PC-9 (cell line): ENCODE data around the gene FBN1. TPM values are rescaled to one million over a fixed set of nuclear protein-coding genes. Genes with fewer than 3 reads are reported as not detected.

Experiments used
- BruUV-seq: library from RNA; stranded (reverse); fragments of 400-500 nt; replicated peaks from 2 replicates; lab custom pipeline; 2021; lab: Mats Ljungman, UMichigan
- CTCF ChIA-PET: fragments of 300-600 bp; sonication (Branson Sonifier 250); formaldehyde crosslinking; loops from one replicate; lab custom pipeline; 2022; ENCODE audit warnings: antibody characterized with exemption; lab: Charles Lee
- POLR2A ChIA-PET: fragments of 300-600 bp; sonication (Branson Sonifier 250); formaldehyde crosslinking; loops from one replicate; lab custom pipeline; 2022; ENCODE audit warnings: antibody characterized with exemption; ENCODE audit not compliant: unreplicated experiment; lab: Charles Lee
- DNase-seq, 2 experiments: peaks; one replicate each; pipeline versions ENCODE4 v3.0.0 to v3.0.0-alpha.2; 2015 to 2022; ENCODE audit warnings: mixed read lengths in 1 of 2
- H2AFZ ChIP-seq: fragments of 200-600 bp; sonication (generic); 2 replicates; pipeline ENCODE4 v1.8.1; 2017; ENCODE audit warnings: antibody characterized with exemption
- H3F3A ChIP-seq: fragments of 200-600 bp; sonication (generic); 2 replicates; pipeline ENCODE4 v1.8.1; 2017; ENCODE audit warnings: antibody characterized with exemption, mild to moderate bottlenecking, low read depth; ENCODE audit not compliant: insufficient read depth
- H3K27ac ChIP-seq: fragments of 200-600 bp; sonication (generic); 2 replicates; pipeline ENCODE4 v1.6.1; 2016; ENCODE audit warnings: mixed run types
- H3K27me3 ChIP-seq: fragments of 200-600 bp; sonication (generic); 2 replicates; pipeline ENCODE4 v1.6.1; 2016; ENCODE audit warnings: low read depth, mixed run types; ENCODE audit not compliant: insufficient read depth
- H3K36me3 ChIP-seq: fragments of 200-600 bp; sonication (generic); 2 replicates; pipeline ENCODE4 v1.6.1; 2016; ENCODE audit warnings: low read depth, mixed run types
- H3K4me1 ChIP-seq: fragments of 200-600 bp; sonication (generic); replicated peaks from 2 replicates; pipeline ENCODE4 v1.6.1; 2016; ENCODE audit warnings: mixed run types; ENCODE audit not compliant: insufficient read depth
- H3K4me2 ChIP-seq: fragments of 200-600 bp; sonication (generic); 2 replicates; pipeline ENCODE4 v1.6.1; 2017; ENCODE audit warnings: mixed run types
- H3K4me3 ChIP-seq: fragments of 200-600 bp; sonication (generic); 2 replicates; pipeline ENCODE4 v1.6.1; 2016; ENCODE audit warnings: mixed run types
- H3K79me2 ChIP-seq: fragments of 200-600 bp; sonication (generic); 2 replicates; pipeline ENCODE4 v1.6.1; 2017; ENCODE audit warnings: low read depth, mixed run types
- H3K9me2 ChIP-seq: fragments of 200-600 bp; sonication (generic); 2 replicates; pipeline ENCODE4 v1.8.1; 2017; ENCODE audit warnings: mild to moderate bottlenecking; ENCODE audit not compliant: insufficient read depth
- H3K9me3 ChIP-seq: fragments of 200-600 bp; sonication (generic); 2 replicates; pipeline ENCODE4 v1.8.1; 2016; ENCODE audit warnings: low read depth; ENCODE audit not compliant: insufficient read depth
- H4K20me1 ChIP-seq: fragments of 200-600 bp; sonication (generic); 2 replicates; pipeline ENCODE4 v1.8.1; 2017; ENCODE audit not compliant: insufficient read depth
- EZH2 ChIP-seq: fragments of 200-600 bp; sonication (generic); IDR thresholded peaks from 2 replicates; pipeline ENCODE4 v1.8.0; 2017; ENCODE audit warnings: antibody characterized with exemption, low read depth
- intact Hi-C: fragments of 100-400 bp; cut with micrococcal nuclease; formaldehyde crosslinking; loops from one replicate; pipeline ENCODE4 v1.10.0; 2022; ENCODE audit not compliant: unreplicated experiment
- total RNA-seq: library from RNA; stranded (reverse); gene quantifications from 2 replicates; pipeline ENCODE4 v1.2.3, GENCODE V29; 2021
- TF ChIP-seq, protein P1 (sequence below): fragments of 200-600 bp; sonication (generic); conservative IDR thresholded peaks from 2 replicates; pipeline ENCODE4 v1.6.1; 2017; ENCODE audit warnings: mixed run types, antibody characterized with exemption, mild to moderate bottlenecking, moderate library complexity

Gene FBN1
- total RNA-seq, 1 experiment from 2014 or later: 1.3 TPM

- CTCF ChIA-PET: no interaction called here
Observed at GRCh38 chr15:48374472-48374871, 271.0 kb downstream of the FBN1 start.

DNA sequence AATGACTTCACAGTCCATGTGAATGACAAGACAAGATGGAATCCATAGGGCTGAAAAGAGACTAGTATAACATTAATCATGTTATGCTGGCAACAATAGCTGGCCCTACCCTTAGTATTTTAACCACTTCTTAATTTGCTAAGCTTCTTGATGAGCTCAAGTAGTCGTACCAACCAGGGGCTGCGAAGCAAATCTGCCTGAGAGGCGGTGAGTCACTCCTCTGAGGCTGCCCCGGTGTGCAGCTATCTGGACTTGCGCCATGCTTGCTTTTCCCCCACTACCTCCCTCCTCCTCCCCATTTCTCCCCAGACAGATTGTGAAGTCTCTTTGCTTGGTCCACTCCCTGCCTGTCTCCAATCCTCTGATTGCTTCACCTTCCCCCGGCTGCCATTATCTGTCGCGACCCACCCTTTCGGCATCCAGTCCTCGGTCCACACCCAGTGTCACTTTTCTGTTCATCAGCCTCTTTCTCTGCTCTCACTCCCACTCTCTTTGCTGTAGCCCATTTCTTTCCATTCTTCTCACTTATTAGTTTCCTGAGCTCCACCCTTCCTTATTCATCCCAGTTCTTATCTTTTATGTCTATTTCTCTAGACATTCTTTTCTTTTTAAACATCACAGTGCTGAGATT is 271.6 kb downstream of the FBN1 start:
- Histone ChIP-seq H3K36me3 (no peaks in the 10 kb centered on the region), H3K79me2 (no peaks in the 10 kb centered on the region), H3K4me3 (no peak overlapping the region), H2AFZ (peak overlapping the region; percentile 16; the same call in 1 of the 2 replicates), H3K9me3 (no peaks in the 10 kb centered on the region), H3K27me3 (no peaks in the 10 kb centered on the region), H3F3A (no peaks in the 10 kb centered on the region; the same call in 1 of the 2 replicates), H3K27ac (no peak overlapping the region), H3K9me2 (no peaks in the 10 kb centered on the region), H3K4me1 (peaks cover 14% of the 10 kb centered on the region; the same call in 1 of the 2 replicates), H3K4me2 (peak overlapping the region; percentile 42), H4K20me1 (no peaks in the 10 kb centered on the region)
- BruUV-seq: no TSS peak
- ChIA-PET CTCF (interaction anchor here (0.6 kb wide), 1 partner anchor 19 kb away, joined by 5 read pairs; no protein-coding TSS in a partner anchor), POLR2A (interaction anchor here (0.6 to 0.7 kb wide), 3 partner anchors 11 to 671 kb away, joined by 3 to 6 read pairs (median 4); no protein-coding TSS in a partner anchor)
- peak in 1 of 2 experiments; percentile 59 for DNase-seq
- TF ChIP-seq EZH2: no peak
- TF ChIP-seq, protein P1, sequence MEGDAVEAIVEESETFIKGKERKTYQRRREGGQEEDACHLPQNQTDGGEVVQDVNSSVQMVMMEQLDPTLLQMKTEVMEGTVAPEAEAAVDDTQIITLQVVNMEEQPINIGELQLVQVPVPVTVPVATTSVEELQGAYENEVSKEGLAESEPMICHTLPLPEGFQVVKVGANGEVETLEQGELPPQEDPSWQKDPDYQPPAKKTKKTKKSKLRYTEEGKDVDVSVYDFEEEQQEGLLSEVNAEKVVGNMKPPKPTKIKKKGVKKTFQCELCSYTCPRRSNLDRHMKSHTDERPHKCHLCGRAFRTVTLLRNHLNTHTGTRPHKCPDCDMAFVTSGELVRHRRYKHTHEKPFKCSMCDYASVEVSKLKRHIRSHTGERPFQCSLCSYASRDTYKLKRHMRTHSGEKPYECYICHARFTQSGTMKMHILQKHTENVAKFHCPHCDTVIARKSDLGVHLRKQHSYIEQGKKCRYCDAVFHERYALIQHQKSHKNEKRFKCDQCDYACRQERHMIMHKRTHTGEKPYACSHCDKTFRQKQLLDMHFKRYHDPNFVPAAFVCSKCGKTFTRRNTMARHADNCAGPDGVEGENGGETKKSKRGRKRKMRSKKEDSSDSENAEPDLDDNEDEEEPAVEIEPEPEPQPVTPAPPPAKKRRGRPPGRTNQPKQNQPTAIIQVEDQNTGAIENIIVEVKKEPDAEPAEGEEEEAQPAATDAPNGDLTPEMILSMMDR: no peak
- intact Hi-C loops: loop anchor here (5.0 kb wide), 1 partner anchor 43 kb away; no protein-coding TSS in a partner anchor

More at GRCh38 chr15:48374472-48374871, 271.0 kb downstream of the FBN1 start:
- Histone ChIP-seq H3K27me3 (no peaks in the 10 kb centered on the region), H4K20me1 (no peaks in the 10 kb centered on the region), H2AFZ (no peak overlapping the region), H3K4me2 (peak overlapping the region; percentile 42; the same call in 1 of the 2 replicates), H3K36me3 (no peaks in the 10 kb centered on the region), H3K9me3 (no peaks in the 10 kb centered on the region), H3K4me3 (no peak overlapping the region), H3F3A (no peaks in the 10 kb centered on the region; the same call in 1 of the 2 replicates), H3K27ac (no peak overlapping the region), H3K4me1 (peaks cover 14% of the 10 kb centered on the region; the same call in 1 of the 2 replicates), H3K9me2 (no peaks in the 10 kb centered on the region), H3K79me2 (no peaks in the 10 kb centered on the region)
- intact Hi-C loops: loop anchor here (5.0 kb wide), 1 partner anchor 43 kb away; no protein-coding TSS in a partner anchor
- no peak for DNase-seq
- no TSS peak for BruUV-seq
- POLR2A ChIA-PET: interaction anchor here (0.7 kb wide), 1 partner anchor 11 kb away, joined by 6 read pairs; no protein-coding TSS in a partner anchor
- no peak for TF ChIP-seq EZH2
- TF ChIP-seq, protein P1: no peak

DNA sequence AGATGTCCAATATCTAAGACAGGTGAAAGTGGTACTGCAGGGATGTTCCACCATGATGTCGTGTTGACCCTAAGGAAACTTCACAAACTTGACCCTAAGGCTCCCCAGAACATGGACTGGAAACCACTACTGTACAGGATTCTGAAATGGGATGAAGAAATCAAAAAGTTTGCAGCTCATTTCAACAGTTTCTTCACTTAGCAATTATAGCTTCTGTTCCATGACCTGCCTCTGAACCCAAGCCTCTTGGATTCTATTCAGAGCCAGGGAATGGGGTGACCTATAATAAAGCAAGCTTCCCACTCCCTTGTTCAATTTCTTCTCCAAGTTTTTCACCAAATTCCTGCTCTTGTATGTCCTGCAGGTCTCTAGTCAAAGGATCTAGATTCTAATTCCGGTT is 273.5 kb downstream of the FBN1 start:
- H3F3A ChIP-seq: no peaks in the 10 kb centered on the region; the same call in 1 of the 2 replicates
- no peak overlapping the region for H3K4me2 ChIP-seq
- no peaks in the 10 kb centered on the region for H3K9me2 ChIP-seq
- H3K36me3 ChIP-seq: no peaks in the 10 kb centered on the region
- no peaks in the 10 kb centered on the region for H3K27me3 ChIP-seq
- H4K20me1 ChIP-seq: no peaks in the 10 kb centered on the region
- POLR2A ChIA-PET: no interaction called here
- no peak overlapping the region for H3K27ac ChIP-seq
- CTCF ChIA-PET: no interaction called here
- intact Hi-C loops: loop anchor here (5.0 kb wide), 1 partner anchor 45 kb away; no protein-coding TSS in a partner anchor
- H3K4me3 ChIP-seq: no peak overlapping the region
- no peaks in the 10 kb centered on the region for H3K9me3 ChIP-seq
- DNase-seq: no peak
- no peak overlapping the region for H2AFZ ChIP-seq
- H3K79me2 ChIP-seq: no peaks in the 10 kb centered on the region
- TF ChIP-seq, protein P1: no peak
- TF ChIP-seq EZH2: no peak
- no TSS peak for BruUV-seq
- peaks cover 14% of the 10 kb centered on the region; the same call in 1 of the 2 replicates for H3K4me1 ChIP-seq
